Uterus (tissue), 4 donors: ENCODE results near the gene NT5C2. TPM values are rescaled to one million over a fixed set of nuclear protein-coding genes. Genes with fewer than 3 reads are reported as not detected.

Experiments used
- DNase-seq, 2 donors: peaks; one replicate each; pipeline ENCODE4 v3.0.0-alpha.2; 2019 to 2020
- H3K27ac ChIP-seq, 2 donors: fragments of 200-600 bp; sonication (generic); 1 replicate in 1 of 2; 2 replicates in 1 of 2; pipeline ENCODE4 v1.5.1; 2016 to 2018
- H3K27me3 ChIP-seq, 2 donors: fragments of 200-600 bp; sonication (generic); one replicate each; pipeline ENCODE4 v1.5.1; 2018 to 2019; ENCODE audit warnings: control low read depth in 1 of 2
- H3K36me3 ChIP-seq, 2 donors: fragments of 200-600 bp; sonication (generic); one replicate each; pipeline ENCODE4 v1.5.1; 2019; ENCODE audit warnings: control low read depth in 1 of 2
- H3K4me1 ChIP-seq, 2 donors: fragments of 200-600 bp; sonication (generic); one replicate each; pipeline ENCODE4 v1.5.1; 2018 to 2019; ENCODE audit warnings: control low read depth in 1 of 2
- H3K4me3 ChIP-seq, 2 donors: fragments of 200-600 bp; sonication (generic); 1 replicate in 1 of 2; 2 replicates in 1 of 2; pipeline ENCODE4 v1.5.1; 2018 to 2019; ENCODE audit warnings: mild to moderate bottlenecking in 1 of 2
- H3K9me3 ChIP-seq, 2 donors: fragments of 200-600 bp; sonication (generic); one replicate each; pipeline ENCODE4 v1.5.1; 2019; ENCODE audit warnings: control low read depth in 1 of 2
- POLR2A ChIP-seq, 2 donors: fragments of 450-650 bp; IDR thresholded peaks; one replicate each; pipeline ENCODE4 v1.6.1; 2016; ENCODE audit warnings: antibody characterized with exemption in 2 of 2, mild to moderate bottlenecking in 1 of 2, moderate library complexity in 1 of 2
- intact Hi-C: fragments of 100-400 bp; cut with DNase I; formaldehyde crosslinking; loops from one replicate; pipeline ENCODE4 v1.15.1; 2023; ENCODE audit warnings: low total_unique reads
- total RNA-seq, 4 donors: library from RNA; depleted of rRNA in 3 of 4; stranded (reverse); fragments of >200 nt in 3 of 4; gene quantifications; one replicate each; pipeline versions ENCODE4 v1.1.0 to v1.2.4, GENCODE V29; 2014 to 2023
- TF ChIP-seq, protein P1 (sequence below), 4 experiments: fragments of 200-600 bp in 2 of 4; fragments of 450-650 bp in 2 of 4; sonication (generic) in 2 of 4; IDR thresholded peaks; one replicate each; pipeline ENCODE4 v1.5.1; 2016 to 2019; ENCODE audit warnings: antibody characterized with exemption in 4 of 4, mild to moderate bottlenecking in 2 of 4, moderate library complexity in 1 of 4
- donor health status: DM: yes; HTN: yes; CAD: no.

The NT5C2 gene
- total RNA-seq, 4 donors from 2014 or later = 12.3 to 134 (median 99.4) TPM

GRCh38 chr10:103103989-103104388 lies 89.1 kb downstream of the NT5C2 start:
- no peak overlapping the region for H3K4me3 ChIP-seq
- no peaks in the 10 kb centered on the region for H3K4me1 ChIP-seq
- TF ChIP-seq POLR2A (IDR thresholded peaks at IDR 0.05) = no peak
- TF ChIP-seq, protein P1, sequence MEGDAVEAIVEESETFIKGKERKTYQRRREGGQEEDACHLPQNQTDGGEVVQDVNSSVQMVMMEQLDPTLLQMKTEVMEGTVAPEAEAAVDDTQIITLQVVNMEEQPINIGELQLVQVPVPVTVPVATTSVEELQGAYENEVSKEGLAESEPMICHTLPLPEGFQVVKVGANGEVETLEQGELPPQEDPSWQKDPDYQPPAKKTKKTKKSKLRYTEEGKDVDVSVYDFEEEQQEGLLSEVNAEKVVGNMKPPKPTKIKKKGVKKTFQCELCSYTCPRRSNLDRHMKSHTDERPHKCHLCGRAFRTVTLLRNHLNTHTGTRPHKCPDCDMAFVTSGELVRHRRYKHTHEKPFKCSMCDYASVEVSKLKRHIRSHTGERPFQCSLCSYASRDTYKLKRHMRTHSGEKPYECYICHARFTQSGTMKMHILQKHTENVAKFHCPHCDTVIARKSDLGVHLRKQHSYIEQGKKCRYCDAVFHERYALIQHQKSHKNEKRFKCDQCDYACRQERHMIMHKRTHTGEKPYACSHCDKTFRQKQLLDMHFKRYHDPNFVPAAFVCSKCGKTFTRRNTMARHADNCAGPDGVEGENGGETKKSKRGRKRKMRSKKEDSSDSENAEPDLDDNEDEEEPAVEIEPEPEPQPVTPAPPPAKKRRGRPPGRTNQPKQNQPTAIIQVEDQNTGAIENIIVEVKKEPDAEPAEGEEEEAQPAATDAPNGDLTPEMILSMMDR (IDR thresholded peaks at IDR 0.05) = no peak
- H3K27me3 ChIP-seq = no peaks in the 10 kb centered on the region
- intact Hi-C loops = no loop called here
- no peak overlapping the region for H3K27ac ChIP-seq
- H3K36me3 ChIP-seq = peaks cover 0 to 3% of the 10 kb centered on the region in 2 donors
- DNase-seq = no peak
- H3K9me3 ChIP-seq = no peaks in the 10 kb centered on the region

GRCh38 chr10:103102195-103102594 lies 90.9 kb downstream of the NT5C2 start:
- no peak for TF ChIP-seq POLR2A (IDR thresholded peaks at IDR 0.05)
- TF ChIP-seq, protein P1 (IDR thresholded peaks at IDR 0.05) = no peak
- no peaks in the 10 kb centered on the region for H3K27me3 ChIP-seq
- H3K9me3 ChIP-seq = no peaks in the 10 kb centered on the region
- H3K36me3 ChIP-seq = peaks cover 0 to 3% of the 10 kb centered on the region in 2 donors
- H3K4me3 ChIP-seq = no peak overlapping the region
- intact Hi-C loops = no loop called here
- H3K4me1 ChIP-seq = no peaks in the 10 kb centered on the region
- H3K27ac ChIP-seq = no peak overlapping the region
- no peak for DNase-seq

DNA sequence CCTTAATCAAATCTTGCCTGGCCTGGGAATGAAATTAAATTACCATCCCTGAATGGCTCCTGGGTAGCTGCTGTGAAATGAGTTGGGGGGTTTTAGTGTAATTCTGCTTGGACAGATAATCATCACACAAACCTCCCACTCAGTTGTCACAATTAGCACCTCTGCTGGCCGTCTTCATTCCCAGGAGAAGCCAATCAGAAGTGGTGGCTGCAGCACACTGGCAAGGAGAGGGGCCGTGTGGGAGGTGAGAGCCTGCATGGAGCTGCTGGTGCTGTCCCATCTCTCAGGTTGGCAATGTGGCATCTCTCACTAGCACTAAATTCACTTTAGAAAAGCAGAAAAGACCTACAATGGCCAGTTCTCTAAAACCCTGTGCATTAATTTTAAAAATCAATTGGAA lies 92.5 kb downstream of the NT5C2 start:
- no peak for DNase-seq
- TF ChIP-seq, protein P1 (IDR thresholded peaks at IDR 0.05) = no peak
- TF ChIP-seq POLR2A (IDR thresholded peaks at IDR 0.05) = no peak
- Histone ChIP-seq H3K36me3 (peaks cover 0 to 3% of the 10 kb centered on the region in 2 donors), H3K27me3 (no peaks in the 10 kb centered on the region), H3K4me3 (no peak overlapping the region), H3K9me3 (no peaks in the 10 kb centered on the region), H3K4me1 (peaks cover 0 to 4% of the 10 kb centered on the region in 2 donors), H3K27ac (no peak overlapping the region)
- intact Hi-C loops = no loop called here

DNA sequence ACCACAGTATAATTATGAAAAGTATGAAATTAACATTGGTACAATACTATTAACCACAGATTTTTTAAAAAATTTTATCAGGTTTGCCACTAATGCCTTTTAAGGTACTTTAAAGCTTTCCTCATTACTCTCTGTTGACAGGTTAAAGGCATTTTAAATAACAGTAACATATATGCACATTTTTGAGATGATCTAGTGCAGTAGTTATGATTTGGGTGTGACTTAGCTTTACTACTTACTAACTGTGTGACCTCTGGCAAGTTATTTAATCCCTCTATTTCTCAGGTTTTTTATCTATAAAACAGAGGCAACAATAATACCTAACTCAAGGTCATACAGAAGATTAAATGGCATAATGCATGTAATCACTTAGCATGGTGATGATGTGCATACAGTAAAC lies 94.8 kb downstream of the NT5C2 start:
- Histone ChIP-seq H3K27me3 (no peaks in the 10 kb centered on the region), H3K27ac (no peak overlapping the region), H3K36me3 (no peaks in the 10 kb centered on the region), H3K4me1 (peaks cover 0 to 4% of the 10 kb centered on the region in 2 donors), H3K4me3 (no peak overlapping the region), H3K9me3 (no peaks in the 10 kb centered on the region)
- intact Hi-C loops = no loop called here
- no peak for TF ChIP-seq POLR2A (IDR thresholded peaks at IDR 0.05)
- TF ChIP-seq, protein P1 (IDR thresholded peaks at IDR 0.05) = no peak
- DNase-seq = no peak

DNA sequence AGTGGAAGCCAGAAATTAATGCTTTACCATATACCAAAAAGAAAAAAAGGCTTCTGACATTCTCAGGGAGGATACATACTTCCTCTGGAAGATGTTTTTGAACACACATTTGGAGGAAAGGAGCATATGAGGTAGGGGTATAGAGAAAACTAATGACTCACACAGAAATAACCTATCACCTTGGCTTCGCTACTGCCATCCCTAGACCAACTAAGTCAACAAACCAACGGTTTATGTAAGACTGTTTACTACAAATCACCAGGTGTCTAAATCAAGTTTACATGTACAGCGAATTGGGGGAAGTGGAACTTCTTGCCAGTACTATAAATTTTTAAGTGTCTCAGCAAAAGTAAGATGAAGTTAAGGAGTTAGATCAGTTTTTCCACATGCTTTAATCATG lies 96.9 kb downstream of the NT5C2 start:
- DNase-seq = no peak

More for the DNA sequence above, 96.9 kb downstream of the NT5C2 start:
- Histone ChIP-seq H3K27ac (peak overlapping the region; percentile 54 to 63), H3K4me3 (no peak overlapping the region), H3K4me1 (peaks cover 0 to 4% of the 10 kb centered on the region in 2 donors), H3K27me3 (no peaks in the 10 kb centered on the region), H3K9me3 (no peaks in the 10 kb centered on the region), H3K36me3 (no peaks in the 10 kb centered on the region)
- TF ChIP-seq, protein P1 (IDR thresholded peaks at IDR 0.05) = no peak
- no peak for TF ChIP-seq POLR2A (IDR thresholded peaks at IDR 0.05)
- intact Hi-C loops = no loop called here
